NT2/D1 (cell line): ENCODE data around the gene ROGDI.

Experiments used
- SUZ12 ChIP-seq: IDR thresholded peaks from 2 replicates; pipeline ENCODE4 v1.6.1; 2011; ENCODE audit not compliant: insufficient read length, insufficient read depth; ENCODE audit errors: extremely low read depth
- YY1 ChIP-seq: IDR thresholded peaks from 2 replicates; pipeline ENCODE4 v1.6.1; 2011; ENCODE audit not compliant: insufficient read length, insufficient read depth
- ZNF274 ChIP-seq: IDR thresholded peaks from 2 replicates; pipeline ENCODE4 v1.6.1; 2011; ENCODE audit warnings: mild to moderate bottlenecking, low read depth, low read length

DNA sequence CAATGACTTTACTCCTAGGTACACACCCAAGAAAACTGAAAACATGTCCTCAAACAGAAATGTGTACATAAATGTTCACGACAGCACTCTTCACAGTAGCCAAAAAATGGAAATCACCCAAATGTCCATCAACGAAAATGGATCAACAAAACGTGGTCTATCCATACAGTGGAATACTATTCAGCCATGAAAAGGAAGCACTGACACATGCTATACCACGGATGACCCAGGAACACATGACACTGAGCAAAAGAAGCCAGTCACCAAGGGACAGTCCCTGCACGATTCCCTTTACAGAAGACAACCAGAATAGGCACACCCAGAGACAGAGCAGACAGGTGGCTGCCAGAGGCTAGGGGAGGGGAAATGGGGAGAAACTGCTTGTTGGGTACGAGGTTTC, 46.7 kb downstream of the ROGDI start:
- TF ChIP-seq ZNF274 (no peak), YY1 (no peak), SUZ12 (no peak)
